SU-DHL-6 (cell line): ENCODE results near the gene TBC1D22A.

Experiments
- H2AFZ ChIP-seq: fragments of 200-600 bp; sonication (generic); 2 replicates; pipeline ENCODE4 v1.6.1; 2014; ENCODE audit warnings: low read depth, mild to moderate bottlenecking, moderate library complexity, mixed read lengths, antibody characterized with exemption, low read length; ENCODE audit not compliant: severe bottlenecking
- H3F3A ChIP-seq: fragments of 200-600 bp; shearing (Covaris generic); 2 replicates; pipeline ENCODE4 v1.6.0; 2016; ENCODE audit warnings: antibody characterized with exemption, mild to moderate bottlenecking; ENCODE audit not compliant: insufficient read depth
- H3K27ac ChIP-seq: fragments of 200-600 bp; sonication (generic); 2 replicates; pipeline ENCODE4 v1.5.1; 2016; ENCODE audit warnings: low read depth, mild to moderate bottlenecking, low read length, moderate library complexity, mixed read lengths
- H3K27me3 ChIP-seq: fragments of 200-600 bp; sonication (generic), shearing (Covaris generic); 2 replicates; pipeline ENCODE4 v1.6.0; 2014; ENCODE audit warnings: mild to moderate bottlenecking, low read length
- H3K36me3 ChIP-seq: fragments of 200-600 bp; sonication (generic); 2 replicates; pipeline ENCODE4 v1.6.1; 2014; ENCODE audit warnings: mild to moderate bottlenecking, low read length, mixed read lengths
- H3K4me2 ChIP-seq: fragments of 300-600, 200-600 bp; shearing (Covaris generic), sonication (generic); 2 replicates; pipeline ENCODE4 v1.6.0; 2014; ENCODE audit warnings: low read length, low read depth, mild to moderate bottlenecking; ENCODE audit not compliant: poor library complexity, severe bottlenecking
- H3K4me3 ChIP-seq: fragments of 200-600 bp; sonication (generic); 2 replicates; pipeline ENCODE4 v1.5.1; 2014; ENCODE audit warnings: antibody characterized with exemption, low read length, mild to moderate bottlenecking, mixed read lengths; ENCODE audit not compliant: insufficient read depth, poor library complexity, severe bottlenecking
- H3K79me2 ChIP-seq: fragments of 200-600 bp; sonication (generic); 2 replicates; pipeline ENCODE4 v1.6.1; 2014; ENCODE audit warnings: mild to moderate bottlenecking, low read length, moderate library complexity; ENCODE audit not compliant: insufficient read depth
- H3K9ac ChIP-seq: fragments of 200-600 bp; sonication (generic); 2 replicates; pipeline ENCODE4 v1.7.0; 2014; ENCODE audit warnings: mild to moderate bottlenecking, low read length
- H3K9me2 ChIP-seq: fragments of 200-600 bp; sonication (generic); replicated peaks from 2 replicates; pipeline ENCODE4 v1.6.1; 2014; ENCODE audit warnings: low read length; ENCODE audit not compliant: insufficient read depth
- H3K9me3 ChIP-seq: fragments of 200-600 bp; sonication (generic); 2 replicates; pipeline ENCODE4 v1.6.1; 2014; ENCODE audit warnings: low read length, mixed read lengths; ENCODE audit not compliant: insufficient read depth
- H4K20me1 ChIP-seq: fragments of 200-600 bp; sonication (generic); 2 replicates; pipeline ENCODE4 v1.6.1; 2014; ENCODE audit warnings: low read depth, mild to moderate bottlenecking, antibody characterized with exemption, low read length, moderate library complexity, mixed read lengths
- CTCF ChIP-seq: fragments of 200-600 bp; sonication (generic); IDR thresholded peaks from one replicate; pipeline ENCODE4 v1.5.1; 2017; ENCODE audit warnings: antibody characterized with exemption, mild to moderate bottlenecking, low read length, moderate library complexity; ENCODE audit not compliant: insufficient read depth, poor library complexity, severe bottlenecking
- EZH2phosphoT487 ChIP-seq: fragments of 200-600 bp; sonication (generic), shearing (Covaris generic); conservative IDR thresholded peaks from 2 replicates; pipeline ENCODE4 v1.6.1; 2018; ENCODE audit warnings: mild to moderate bottlenecking, antibody characterized with exemption, low read length, moderate library complexity, mixed read lengths

Gene TBC1D22A

GRCh38 chr22:47155131-47155885 lies 392.9 kb downstream of the TBC1D22A start:
- Histone ChIP-seq H4K20me1 (no peaks in the 10 kb centered on the region), H3K9ac (no peak overlapping the region), H3K27me3 (no peaks in the 10 kb centered on the region), H2AFZ (no peak overlapping the region), H3K4me3 (no peak overlapping the region), H3K27ac (no peak overlapping the region), H3F3A (no peaks in the 10 kb centered on the region), H3K9me2 (no peaks in the 10 kb centered on the region), H3K79me2 (no peaks in the 10 kb centered on the region), H3K4me2 (no peak overlapping the region), H3K9me3 (no peaks in the 10 kb centered on the region), H3K36me3 (0 out of 2 replicates have a peak, but pooled peaks cover 3% of the 10 kb centered on the region)
- no peak for TF ChIP-seq CTCF
- no peak for TF ChIP-seq EZH2phosphoT487

- H3K36me3 ChIP-seq: 0 out of 2 replicates have a peak, but pooled peaks cover 3% of the 10 kb centered on the region
- H3K4me2 ChIP-seq: no peak overlapping the region
These were observed 393.5 kb downstream of the TBC1D22A start for GRCh38 chr22:47155912-47156311.

GRCh38 chr22:47156352-47157092 lies 394.1 kb downstream of the TBC1D22A start:
- Histone ChIP-seq H3K4me3 (no peak overlapping the region), H3K79me2 (no peaks in the 10 kb centered on the region), H4K20me1 (no peaks in the 10 kb centered on the region), H2AFZ (no peak overlapping the region), H3K36me3 (0 out of 2 replicates have a peak, but pooled peaks cover 3% of the 10 kb centered on the region), H3K9ac (no peak overlapping the region), H3K9me2 (no peaks in the 10 kb centered on the region), H3K9me3 (no peaks in the 10 kb centered on the region), H3K27ac (no peak overlapping the region), H3K4me2 (no peak overlapping the region), H3K27me3 (no peaks in the 10 kb centered on the region), H3F3A (no peaks in the 10 kb centered on the region)
- no peak for TF ChIP-seq CTCF
- no peak for TF ChIP-seq EZH2phosphoT487

More at GRCh38 chr22:47155912-47156311, 393.5 kb downstream of the TBC1D22A start:
- Histone ChIP-seq H3K9me3 (no peaks in the 10 kb centered on the region), H2AFZ (no peak overlapping the region), H3F3A (no peaks in the 10 kb centered on the region), H3K27me3 (no peaks in the 10 kb centered on the region), H3K27ac (no peak overlapping the region), H4K20me1 (no peaks in the 10 kb centered on the region), H3K9ac (no peak overlapping the region), H3K79me2 (no peaks in the 10 kb centered on the region), H3K9me2 (no peaks in the 10 kb centered on the region), H3K4me3 (no peak overlapping the region)
- TF ChIP-seq EZH2phosphoT487: no peak
- TF ChIP-seq CTCF: no peak
